ENCODE results near the gene GID8.

Gene GID8

GRCh38 chr20:62970307-62971210, 32.6 kb downstream of the GID8 start:
- TF ChIP-seq, protein P1, sequence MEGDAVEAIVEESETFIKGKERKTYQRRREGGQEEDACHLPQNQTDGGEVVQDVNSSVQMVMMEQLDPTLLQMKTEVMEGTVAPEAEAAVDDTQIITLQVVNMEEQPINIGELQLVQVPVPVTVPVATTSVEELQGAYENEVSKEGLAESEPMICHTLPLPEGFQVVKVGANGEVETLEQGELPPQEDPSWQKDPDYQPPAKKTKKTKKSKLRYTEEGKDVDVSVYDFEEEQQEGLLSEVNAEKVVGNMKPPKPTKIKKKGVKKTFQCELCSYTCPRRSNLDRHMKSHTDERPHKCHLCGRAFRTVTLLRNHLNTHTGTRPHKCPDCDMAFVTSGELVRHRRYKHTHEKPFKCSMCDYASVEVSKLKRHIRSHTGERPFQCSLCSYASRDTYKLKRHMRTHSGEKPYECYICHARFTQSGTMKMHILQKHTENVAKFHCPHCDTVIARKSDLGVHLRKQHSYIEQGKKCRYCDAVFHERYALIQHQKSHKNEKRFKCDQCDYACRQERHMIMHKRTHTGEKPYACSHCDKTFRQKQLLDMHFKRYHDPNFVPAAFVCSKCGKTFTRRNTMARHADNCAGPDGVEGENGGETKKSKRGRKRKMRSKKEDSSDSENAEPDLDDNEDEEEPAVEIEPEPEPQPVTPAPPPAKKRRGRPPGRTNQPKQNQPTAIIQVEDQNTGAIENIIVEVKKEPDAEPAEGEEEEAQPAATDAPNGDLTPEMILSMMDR (IDR thresholded peaks at IDR 0.05; ENCODE audit: control insufficient read depth, insufficient read depth, low read depth, low read length, missing control alignments), result no peak
- DNase-seq (ENCODE audit: low read depth), result no peak
- no peak overlapping the region for H3K4me3 ChIP-seq (ENCODE audit: control insufficient read depth, low read depth, low read length)

DNA sequence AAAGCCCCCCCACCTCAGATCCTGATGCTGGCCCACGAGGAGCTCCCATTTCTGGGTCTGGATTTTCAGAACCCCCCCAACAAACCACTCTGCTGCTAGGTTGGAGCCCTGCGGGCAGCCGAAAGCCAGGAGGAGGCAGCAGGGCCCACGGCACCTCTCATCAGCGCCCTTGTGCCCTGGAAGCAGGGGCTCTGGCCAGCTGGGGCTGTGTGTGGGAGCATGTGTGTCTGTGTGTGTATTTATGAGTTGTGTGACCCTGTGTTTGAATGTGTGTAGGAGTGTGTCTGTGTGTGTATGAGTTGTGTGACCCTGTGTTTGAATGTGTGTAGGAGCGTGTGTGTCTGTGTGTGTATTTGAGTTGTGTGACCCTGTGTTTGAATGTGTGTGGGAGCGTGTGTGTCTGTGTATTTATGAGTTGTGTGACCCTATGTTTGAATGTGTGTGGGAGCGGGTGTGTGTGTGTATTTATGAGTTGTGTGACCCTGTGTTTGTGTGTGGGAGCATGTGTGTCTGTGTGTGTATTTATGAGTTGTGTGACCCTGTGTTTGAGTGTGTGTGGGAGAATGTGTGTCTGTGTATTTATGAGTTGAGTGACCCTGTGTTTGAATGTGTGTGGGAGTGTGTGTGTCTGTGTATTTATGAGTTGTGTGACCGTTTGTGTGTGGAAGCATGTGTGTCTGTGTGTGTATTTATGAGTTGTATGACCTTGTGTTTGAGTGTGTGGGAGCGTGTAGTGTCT, 33.4 kb downstream of the GID8 start:
- TF ChIP-seq, protein P1 (IDR thresholded peaks at IDR 0.05; ENCODE audit: control insufficient read depth, insufficient read depth, low read depth, low read length, missing control alignments), result no peak
- H3K4me3 ChIP-seq (ENCODE audit: control insufficient read depth, low read depth, low read length), result no peak overlapping the region
- no peak for DNase-seq (ENCODE audit: low read depth)

GRCh38 chr20:62971950-62972844, 34.2 kb downstream of the GID8 start:
- TF ChIP-seq, protein P1 (IDR thresholded peaks at IDR 0.05; ENCODE audit: control insufficient read depth, insufficient read depth, low read depth, low read length, missing control alignments), result peak; percentile 96
- peak overlapping the region; percentile 32 for H3K4me3 ChIP-seq (ENCODE audit: control insufficient read depth, low read depth, low read length)
- DNase-seq (ENCODE audit: low read depth), result peak; percentile 10

GRCh38 chr20:62972845-62973745, 35.1 kb downstream of the GID8 start:
- TF ChIP-seq, protein P1 (IDR thresholded peaks at IDR 0.05; ENCODE audit: control insufficient read depth, insufficient read depth, low read depth, low read length, missing control alignments), result no peak
- no peak for DNase-seq (ENCODE audit: low read depth)
- peak overlapping the region; percentile 32 for H3K4me3 ChIP-seq (ENCODE audit: control insufficient read depth, low read depth, low read length)

- DNase-seq (ENCODE audit: low read depth), result no peak
- TF ChIP-seq, protein P1 (IDR thresholded peaks at IDR 0.05; ENCODE audit: control insufficient read depth, insufficient read depth, low read depth, low read length, missing control alignments), result no peak
- no peak overlapping the region for H3K4me3 ChIP-seq (ENCODE audit: control insufficient read depth, low read depth, low read length)
Measured at GRCh38 chr20:62975251-62975760, 37.4 kb downstream of the GID8 start.
